Esophagus muscularis mucosa (tissue), 4 donors: ENCODE measurements around the gene PURB. TPM values are rescaled to one million over a fixed set of nuclear protein-coding genes. Genes with fewer than 3 reads are reported as not detected.

ENCODE experiments used
- DNase-seq: peaks from one replicate; pipeline ENCODE4 v3.0.0-alpha.2; 2017; ENCODE audit errors: extremely low spot score
- H3K27ac ChIP-seq, 4 donors: fragments of 200-600 bp; sonication (generic); replicated peaks in 1 of 4; 1 replicate in 3 of 4; 2 replicates in 1 of 4; pipeline ENCODE4 v1.5.1; 2016 to 2019; ENCODE audit warnings: mild to moderate bottlenecking in 1 of 4
- H3K27me3 ChIP-seq, 4 donors: fragments of 200-600 bp; sonication (generic); one replicate each; pipeline versions ENCODE4 v1.5.1 to v1.6.0; 2016 to 2019
- H3K36me3 ChIP-seq, 4 donors: fragments of 200-600 bp; sonication (generic); one replicate each; pipeline ENCODE4 v1.5.1; 2016 to 2019
- H3K4me1 ChIP-seq, 4 donors: fragments of 200-600 bp; sonication (generic); one replicate each; pipeline ENCODE4 v1.5.1; 2016 to 2019
- H3K4me3 ChIP-seq, 4 donors: fragments of 200-600 bp; sonication (generic); 1 replicate in 2 of 4; 2 replicates in 2 of 4; pipeline ENCODE4 v1.5.1; 2016 to 2019; ENCODE audit warnings: mild to moderate bottlenecking in 4 of 4, moderate library complexity in 1 of 4
- H3K9me3 ChIP-seq, 4 donors: fragments of 200-600 bp; sonication (generic); 1 replicate in 3 of 4; 2 replicates in 1 of 4; pipeline ENCODE4 v1.5.1; 2016 to 2019
- CTCF ChIP-seq, 3 experiments: fragments of 200-600 bp in 2 of 3; fragments of 450-650 bp in 1 of 3; sonication (generic) in 2 of 3; IDR thresholded peaks; one replicate each; pipeline ENCODE4 v1.5.1; 2017 to 2019; ENCODE audit warnings: antibody characterized with exemption in 3 of 3, mild to moderate bottlenecking in 2 of 3, moderate library complexity in 1 of 3
- EP300 ChIP-seq: sonication (generic); formaldehyde crosslinking; IDR thresholded peaks from one replicate; pipeline ENCODE4 v1.6.1; 2017; ENCODE audit warnings: antibody characterized with exemption
- POLR2A ChIP-seq: fragments of 450-650 bp; IDR thresholded peaks from one replicate; pipeline ENCODE4 v1.6.1; 2017; ENCODE audit warnings: antibody characterized with exemption, moderate library complexity, mild to moderate bottlenecking, low read depth
- POLR2AphosphoS5 ChIP-seq, 2 donors: sonication (generic); formaldehyde crosslinking; IDR thresholded peaks; one replicate each; pipeline ENCODE4 v1.6.1; 2017; ENCODE audit warnings: antibody characterized with exemption in 2 of 2
- WGBS: methylation state at CpG from one replicate; pipeline ENCODE4 v1.1.5; 2018; 5-methylcytosine and 5-hydroxymethylcytosine counted together
- intact Hi-C: fragments of 100-400 bp; cut with DNase I; formaldehyde crosslinking; loops from one replicate; pipeline ENCODE4 v1.15.1; 2023
- total RNA-seq, 4 donors: library from RNA; depleted of rRNA; stranded (reverse); fragments of >200 nt; gene quantifications; one replicate each; pipeline versions ENCODE4 v1.1.0 to v1.2.1, GENCODE V29; 2016

Gene PURB
- total RNA-seq, 4 donors from 2014 or later = 40.9 to 50.2 (median 46.3) TPM

- Histone ChIP-seq H3K4me1 (peaks cover 60 to 83% (median 78%) of the 10 kb centered on the region in 4 donors), H3K4me3 (peak overlapping the region; percentile 77 to 95 (median 92)), H3K9me3 (no peaks in the 10 kb centered on the region), H3K36me3 (no peaks in the 10 kb centered on the region), H3K27ac (peak overlapping the region in 3 of 4 donors; percentile 13 to 100 (median 28)), H3K27me3 (no peaks in the 10 kb centered on the region)
- TF ChIP-seq POLR2A (no peak), EP300 (no peak), POLR2AphosphoS5 (IDR thresholded peaks at IDR 0.05) (no peak), CTCF (IDR thresholded peaks at IDR 0.05) (no peak)
- intact Hi-C loops = no loop called here
- no peak for DNase-seq
Observed at GRCh38 chr7:44881610-44882009, 3.7 kb downstream of the PURB start.

GRCh38 chr7:44881066-44881600, 4.2 kb downstream of the PURB start:
- Histone ChIP-seq H3K27ac (peak overlapping the region in 2 of 4 donors; percentile 13 to 100), H3K4me3 (peak overlapping the region; percentile 77 to 95 (median 92)), H3K9me3 (no peaks in the 10 kb centered on the region), H3K27me3 (no peaks in the 10 kb centered on the region), H3K4me1 (peaks cover 57 to 78% (median 73%) of the 10 kb centered on the region in 4 donors), H3K36me3 (no peaks in the 10 kb centered on the region)
- TF ChIP-seq POLR2AphosphoS5 (IDR thresholded peaks at IDR 0.05) (no peak), POLR2A (no peak), CTCF (IDR thresholded peaks at IDR 0.05) (no peak), EP300 (no peak)
- intact Hi-C loops = no loop called here
- WGBS = 5% methylated on average over 1 of the region's 1 CpG
- no peak for DNase-seq

- WGBS = 24% methylated on average over 4 of the region's 4 CpGs
- Histone ChIP-seq H3K9me3 (no peaks in the 10 kb centered on the region), H3K4me1 (peaks cover 53 to 74% (median 71%) of the 10 kb centered on the region in 4 donors)
Observed at GRCh38 chr7:44880317-44881018, 4.9 kb downstream of the PURB start.

GRCh38 chr7:44876393-44876792, 8.9 kb downstream of the PURB start:
- H3K9me3 ChIP-seq = no peaks in the 10 kb centered on the region
- H3K27me3 ChIP-seq = no peaks in the 10 kb centered on the region
- no peaks in the 10 kb centered on the region for H3K36me3 ChIP-seq
- intact Hi-C loops = loop anchor here (10.0 kb wide), 1 partner anchor 248 kb away; no protein-coding TSS in a partner anchor
- H3K4me1 ChIP-seq = peaks cover 24 to 42% (median 38%) of the 10 kb centered on the region in 4 donors
- WGBS = 73% methylated on average over 4 of the region's 4 CpGs
- no peak for DNase-seq
- TF ChIP-seq EP300 = no peak
- no peak for TF ChIP-seq POLR2A
- TF ChIP-seq POLR2AphosphoS5 (IDR thresholded peaks at IDR 0.05) = no peak
- no peak for TF ChIP-seq CTCF (IDR thresholded peaks at IDR 0.05)
- H3K4me3 ChIP-seq = no peak overlapping the region
- no peak overlapping the region for H3K27ac ChIP-seq

More at GRCh38 chr7:44880317-44881018, 4.9 kb downstream of the PURB start:
- H3K4me3 ChIP-seq = peak overlapping the region; percentile 77 to 95 (median 92)
- intact Hi-C loops = no loop called here
- peak overlapping the region in 2 of 4 donors; percentile 13 to 100 for H3K27ac ChIP-seq
- no peak for DNase-seq
- TF ChIP-seq POLR2A (no peak), POLR2AphosphoS5 (IDR thresholded peaks at IDR 0.05) (no peak)
- H3K36me3 ChIP-seq = no peaks in the 10 kb centered on the region
- no peaks in the 10 kb centered on the region for H3K27me3 ChIP-seq

- Histone ChIP-seq H3K4me1 (peaks cover 13 to 31% (median 27%) of the 10 kb centered on the region in 4 donors), H3K9me3 (no peaks in the 10 kb centered on the region), H3K27me3 (no peaks in the 10 kb centered on the region), H3K36me3 (no peaks in the 10 kb centered on the region), H3K4me3 (no peak overlapping the region), H3K27ac (no peak overlapping the region)
- TF ChIP-seq POLR2A (no peak), POLR2AphosphoS5 (IDR thresholded peaks at IDR 0.05) (no peak), EP300 (no peak), CTCF (IDR thresholded peaks at IDR 0.05) (no peak)
- intact Hi-C loops = loop anchor here (10.0 kb wide), 1 partner anchor 250 kb away; no protein-coding TSS in a partner anchor
- no peak for DNase-seq
- WGBS = 92% methylated on average over 11 of the region's 11 CpGs
Observed at GRCh38 chr7:44875241-44875640, 10.1 kb downstream of the PURB start.
